ENCODE data around the gene OTOF.

OTOF gene

DNA sequence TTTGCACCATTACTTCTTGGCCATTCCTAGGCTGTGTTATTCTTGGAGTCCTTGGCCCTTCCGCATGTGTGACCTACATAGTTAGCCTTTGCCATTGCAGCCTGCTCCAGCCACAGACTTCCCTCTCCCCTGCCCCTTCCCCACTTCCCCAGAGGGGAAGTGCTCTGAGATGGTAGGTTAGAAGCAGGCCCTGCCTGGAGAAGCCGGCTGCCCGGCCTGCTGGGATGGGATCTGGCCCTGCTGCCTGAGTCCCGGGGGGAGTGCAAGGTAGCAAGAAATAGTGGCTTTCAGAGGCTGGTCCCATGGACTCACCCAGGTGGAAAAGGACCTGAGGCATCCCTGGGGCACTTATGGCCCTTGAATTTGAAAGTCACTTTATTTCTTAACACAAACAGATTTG is 28.4 kb upstream of the OTOF start:
- H3K4me3 ChIP-seq (ENCODE audit: low read depth, low read length): no peak overlapping the region
- no peak for DNase-seq (ENCODE audit: low read depth)
- TF ChIP-seq, protein P1, sequence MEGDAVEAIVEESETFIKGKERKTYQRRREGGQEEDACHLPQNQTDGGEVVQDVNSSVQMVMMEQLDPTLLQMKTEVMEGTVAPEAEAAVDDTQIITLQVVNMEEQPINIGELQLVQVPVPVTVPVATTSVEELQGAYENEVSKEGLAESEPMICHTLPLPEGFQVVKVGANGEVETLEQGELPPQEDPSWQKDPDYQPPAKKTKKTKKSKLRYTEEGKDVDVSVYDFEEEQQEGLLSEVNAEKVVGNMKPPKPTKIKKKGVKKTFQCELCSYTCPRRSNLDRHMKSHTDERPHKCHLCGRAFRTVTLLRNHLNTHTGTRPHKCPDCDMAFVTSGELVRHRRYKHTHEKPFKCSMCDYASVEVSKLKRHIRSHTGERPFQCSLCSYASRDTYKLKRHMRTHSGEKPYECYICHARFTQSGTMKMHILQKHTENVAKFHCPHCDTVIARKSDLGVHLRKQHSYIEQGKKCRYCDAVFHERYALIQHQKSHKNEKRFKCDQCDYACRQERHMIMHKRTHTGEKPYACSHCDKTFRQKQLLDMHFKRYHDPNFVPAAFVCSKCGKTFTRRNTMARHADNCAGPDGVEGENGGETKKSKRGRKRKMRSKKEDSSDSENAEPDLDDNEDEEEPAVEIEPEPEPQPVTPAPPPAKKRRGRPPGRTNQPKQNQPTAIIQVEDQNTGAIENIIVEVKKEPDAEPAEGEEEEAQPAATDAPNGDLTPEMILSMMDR (IDR thresholded peaks at IDR 0.05; ENCODE audit: control insufficient read depth, extremely low read depth, insufficient read depth): no peak

DNA sequence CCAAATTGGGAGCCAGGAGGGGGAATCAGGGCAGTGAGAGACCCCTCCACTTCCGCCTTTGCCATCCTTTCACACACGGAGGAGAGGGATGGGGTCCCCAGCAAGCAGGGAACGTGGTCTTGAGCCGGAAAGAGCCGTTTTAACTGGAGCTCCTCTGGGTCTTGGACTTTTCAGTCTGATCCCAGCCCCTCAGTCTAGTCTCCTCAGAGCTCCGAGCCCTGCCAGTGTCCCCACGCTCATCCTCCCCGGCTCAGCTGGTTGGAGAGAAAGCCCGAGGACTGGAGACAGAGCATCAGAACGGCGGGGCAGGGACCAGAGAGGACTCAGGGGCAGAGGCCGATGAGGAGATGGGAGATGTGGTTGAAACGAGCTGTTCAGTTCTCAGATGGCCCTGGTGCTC is 26.1 kb upstream of the OTOF start:
- TF ChIP-seq, protein P1 (IDR thresholded peaks at IDR 0.05; ENCODE audit: control insufficient read depth, extremely low read depth, insufficient read depth): no peak
- no peak for DNase-seq (ENCODE audit: low read depth)
- no peak overlapping the region; the same call in 1 of the 2 replicates for H3K4me3 ChIP-seq (ENCODE audit: low read depth, low read length)

DNA sequence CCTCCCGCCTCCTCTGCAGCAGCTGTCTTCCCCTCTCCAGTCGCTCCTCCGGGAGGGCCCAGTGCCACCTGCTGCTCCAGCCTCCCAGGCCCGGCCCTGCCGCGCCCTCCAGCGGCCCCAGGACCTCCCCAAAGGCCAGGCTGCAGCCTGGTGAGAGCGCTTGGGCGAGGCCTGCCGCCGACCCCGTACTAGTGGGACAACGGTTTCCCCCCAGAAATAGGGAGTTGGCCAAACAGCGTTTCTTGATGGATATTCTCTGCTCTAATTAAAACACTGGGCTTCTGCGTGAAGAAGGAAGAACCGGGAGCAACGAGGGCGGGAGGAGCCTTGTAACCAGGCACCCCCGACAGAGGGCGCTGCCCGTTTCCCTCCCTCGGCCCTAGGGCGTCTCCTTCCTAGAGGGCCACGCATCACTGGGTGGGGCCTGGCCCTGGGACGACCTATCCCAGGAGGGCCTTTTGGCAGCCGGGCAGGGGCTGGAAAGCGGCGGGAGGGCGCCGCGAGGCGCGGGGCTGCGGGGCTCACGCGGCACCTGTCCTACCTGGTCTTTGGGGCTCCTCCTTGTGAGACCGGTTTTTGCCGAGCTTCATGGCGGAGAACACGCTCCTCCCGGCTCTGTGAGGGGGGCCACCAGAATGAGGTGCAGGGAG is 25.4 kb upstream of the OTOF start:
- TF ChIP-seq, protein P1 (IDR thresholded peaks at IDR 0.05; ENCODE audit: control insufficient read depth, extremely low read depth, insufficient read depth): peak; percentile 76
- peak overlapping the region; percentile 42 for H3K4me3 ChIP-seq (ENCODE audit: low read depth, low read length)
- DNase-seq (ENCODE audit: low read depth): peak; percentile 15

DNA sequence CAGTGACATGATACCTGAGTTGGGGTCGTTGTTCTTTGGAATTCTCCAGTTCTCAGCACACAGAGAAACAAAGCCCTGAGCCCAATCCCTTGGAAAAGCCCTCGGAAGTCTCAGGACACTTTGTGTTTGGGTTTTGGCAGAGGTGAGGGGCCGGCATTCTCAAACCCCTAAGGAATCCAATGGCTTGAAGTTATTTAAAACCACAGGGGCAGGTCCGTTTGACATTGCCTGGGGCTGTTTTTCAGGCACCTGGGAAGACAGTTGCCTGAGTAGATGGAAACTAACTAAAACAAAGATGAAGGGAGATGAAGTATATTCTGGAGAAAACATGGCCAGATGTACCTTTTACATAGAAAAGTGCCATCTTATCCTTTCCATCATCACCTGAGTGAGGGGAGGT is 22.5 kb upstream of the OTOF start:
- H3K4me3 ChIP-seq (ENCODE audit: low read depth, low read length): no peak overlapping the region
- TF ChIP-seq, protein P1 (IDR thresholded peaks at IDR 0.05; ENCODE audit: control insufficient read depth, extremely low read depth, insufficient read depth): no peak
- DNase-seq (ENCODE audit: low read depth): no peak

DNA sequence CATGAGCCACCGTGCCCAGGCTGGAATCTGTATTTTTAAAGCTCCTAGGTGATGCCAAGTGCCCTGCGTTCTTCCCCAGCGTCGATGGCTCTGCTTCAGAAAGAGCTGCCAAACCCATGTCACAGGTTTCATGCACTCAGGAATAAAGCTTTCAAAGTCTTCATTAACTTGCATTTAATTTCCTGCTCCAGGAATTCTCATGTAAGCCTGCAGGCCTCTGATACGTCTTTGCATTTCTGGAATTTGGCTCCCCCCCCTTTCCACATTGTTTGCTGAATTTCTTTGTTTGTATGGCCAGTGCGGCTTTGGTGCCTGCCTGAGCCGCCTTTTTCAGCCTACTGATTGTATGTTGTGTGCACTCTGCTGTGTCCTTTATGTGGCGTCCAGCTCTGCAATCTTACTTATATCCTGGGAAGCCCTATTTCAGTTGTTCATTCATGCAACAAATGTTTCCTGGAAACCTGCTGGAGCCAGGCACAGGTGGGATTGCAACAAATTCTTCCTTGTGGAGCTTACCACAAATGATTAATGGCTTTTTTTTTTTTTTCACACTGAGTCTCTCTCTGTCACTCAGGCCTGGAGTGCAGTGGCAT is 17.9 kb upstream of the OTOF start:
- DNase-seq (ENCODE audit: low read depth): no peak
- TF ChIP-seq, protein P1 (IDR thresholded peaks at IDR 0.05; ENCODE audit: control insufficient read depth, extremely low read depth, insufficient read depth): no peak
- no peak overlapping the region for H3K4me3 ChIP-seq (ENCODE audit: low read depth, low read length)

DNA sequence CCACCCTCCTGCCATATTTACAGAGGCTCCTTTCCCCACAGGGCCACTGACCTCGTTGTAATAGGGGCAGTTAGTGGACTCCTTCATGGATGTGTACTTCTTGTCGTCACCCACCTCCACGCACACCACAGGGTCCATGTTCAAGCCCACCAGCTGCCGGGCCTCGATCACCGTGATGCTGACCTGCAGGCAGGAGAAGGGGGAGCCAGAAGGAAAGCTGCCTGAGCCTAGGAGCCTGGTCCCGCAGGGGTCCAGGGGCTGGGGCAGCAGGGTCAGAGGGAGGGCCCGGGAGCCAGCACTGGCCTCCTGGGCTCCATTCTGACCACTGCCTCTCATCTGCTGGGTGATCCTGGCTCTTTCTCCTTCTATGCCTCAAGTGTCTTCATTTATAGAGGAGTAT is 17.0 kb upstream of the OTOF start:
- H3K4me3 ChIP-seq (ENCODE audit: low read depth, low read length): no peak overlapping the region
- TF ChIP-seq, protein P1 (IDR thresholded peaks at IDR 0.05; ENCODE audit: control insufficient read depth, extremely low read depth, insufficient read depth): no peak
- DNase-seq (ENCODE audit: low read depth): no peak

DNA sequence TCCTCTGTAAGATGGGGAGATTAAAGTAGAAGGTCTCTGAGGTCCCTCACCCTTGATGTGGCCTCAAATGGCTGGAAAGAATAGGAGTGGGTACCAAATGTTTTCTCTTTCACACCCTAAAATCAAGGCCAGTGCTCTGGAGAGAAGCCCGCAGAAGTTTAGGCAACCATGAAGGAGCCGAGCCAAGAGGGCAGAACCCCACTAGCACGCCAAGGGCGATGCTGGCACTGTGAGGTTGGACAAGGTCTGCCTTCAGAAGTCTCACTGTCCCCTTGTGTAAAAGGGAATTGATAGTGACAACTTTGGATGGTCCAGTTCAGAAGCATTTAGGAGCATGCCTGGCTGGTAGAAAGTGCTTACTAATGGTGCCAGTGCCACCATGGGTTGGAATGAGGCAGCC is 16.3 kb upstream of the OTOF start:
- DNase-seq (ENCODE audit: low read depth): no peak
- H3K4me3 ChIP-seq (ENCODE audit: low read depth, low read length): no peak overlapping the region
- TF ChIP-seq, protein P1 (IDR thresholded peaks at IDR 0.05; ENCODE audit: control insufficient read depth, extremely low read depth, insufficient read depth): no peak
